C4-2B (cell line): Measurements from ENCODE around the gene CYSTM1.

Experiments
- ZFX ChIP-seq: fragments of 450-650 bp; IDR thresholded peaks from 2 replicates; pipeline ENCODE4 v1.6.1; 2017
- TF ChIP-seq, protein P1 (sequence below): fragments of 450-650 bp; conservative IDR thresholded peaks from 2 replicates; pipeline ENCODE4 v1.5.1; 2017; ENCODE audit warnings: mild to moderate bottlenecking

DNA sequence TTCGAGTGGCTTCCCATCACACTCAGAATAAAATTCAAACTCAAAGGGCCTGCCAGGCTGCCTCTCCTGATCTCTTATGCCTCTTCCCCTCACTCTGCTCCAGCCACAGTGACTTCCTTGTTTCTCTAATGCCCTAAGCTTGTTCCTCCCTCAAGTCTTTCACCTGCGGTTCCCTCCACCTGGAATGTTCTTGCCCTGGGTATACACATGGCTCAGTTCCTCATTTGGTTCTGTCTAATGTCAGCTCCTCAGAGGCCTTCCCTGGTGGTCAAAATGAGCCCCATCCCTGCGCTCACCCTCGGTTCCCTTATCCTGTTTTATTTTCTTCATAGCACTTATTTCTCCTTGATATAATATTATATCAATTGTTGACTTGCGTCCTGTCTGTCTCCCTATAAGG is 12.7 kb upstream of the CYSTM1 start:
- TF ChIP-seq, protein P1, sequence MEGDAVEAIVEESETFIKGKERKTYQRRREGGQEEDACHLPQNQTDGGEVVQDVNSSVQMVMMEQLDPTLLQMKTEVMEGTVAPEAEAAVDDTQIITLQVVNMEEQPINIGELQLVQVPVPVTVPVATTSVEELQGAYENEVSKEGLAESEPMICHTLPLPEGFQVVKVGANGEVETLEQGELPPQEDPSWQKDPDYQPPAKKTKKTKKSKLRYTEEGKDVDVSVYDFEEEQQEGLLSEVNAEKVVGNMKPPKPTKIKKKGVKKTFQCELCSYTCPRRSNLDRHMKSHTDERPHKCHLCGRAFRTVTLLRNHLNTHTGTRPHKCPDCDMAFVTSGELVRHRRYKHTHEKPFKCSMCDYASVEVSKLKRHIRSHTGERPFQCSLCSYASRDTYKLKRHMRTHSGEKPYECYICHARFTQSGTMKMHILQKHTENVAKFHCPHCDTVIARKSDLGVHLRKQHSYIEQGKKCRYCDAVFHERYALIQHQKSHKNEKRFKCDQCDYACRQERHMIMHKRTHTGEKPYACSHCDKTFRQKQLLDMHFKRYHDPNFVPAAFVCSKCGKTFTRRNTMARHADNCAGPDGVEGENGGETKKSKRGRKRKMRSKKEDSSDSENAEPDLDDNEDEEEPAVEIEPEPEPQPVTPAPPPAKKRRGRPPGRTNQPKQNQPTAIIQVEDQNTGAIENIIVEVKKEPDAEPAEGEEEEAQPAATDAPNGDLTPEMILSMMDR, result no peak
- TF ChIP-seq ZFX, result no peak
